Heart left ventricle (tissue), 16 donors: ENCODE data around the gene NSD2. TPM values are rescaled to one million over a fixed set of nuclear protein-coding genes. Genes with fewer than 3 reads are reported as not detected.

Source experiments
- ATAC-seq, 4 donors: fragments of 200-7000 bp; cut with Tn5 transposase; one replicate each; pipeline ENCODE4 v1.9.1; 2020 to 2022; ENCODE audit warnings: moderate library complexity in 4 of 4, mild to moderate bottlenecking in 3 of 4, moderate number of reproducible peaks in 1 of 4
- DNase-seq, 5 donors: peaks; one replicate each; pipeline ENCODE4 v3.0.0-alpha.2; 2020
- H3K27ac ChIP-seq, 12 donors: fragments of 200-600 bp; sonication (generic) in 4 of 12; one replicate each; pipeline versions ENCODE4 v1.5.0 to v1.8.0; 2016 to 2022; ENCODE audit warnings: mild to moderate bottlenecking in 2 of 12
- H3K27me3 ChIP-seq, 9 donors: fragments of 200-600 bp; sonication (generic) in 2 of 9; one replicate each; pipeline versions ENCODE4 v1.5.1 to v1.8.0; 2016 to 2022; ENCODE audit warnings: mild to moderate bottlenecking in 3 of 9
- H3K36me3 ChIP-seq, 9 donors: fragments of 200-600 bp; sonication (generic) in 2 of 9; one replicate each; pipeline versions ENCODE4 v1.5.0 to v1.8.0; 2018 to 2022; ENCODE audit warnings: mild to moderate bottlenecking in 2 of 9
- H3K4me1 ChIP-seq, 12 donors: fragments of 200-600 bp; sonication (generic) in 4 of 12; one replicate each; pipeline versions ENCODE4 v1.5.0 to v1.8.0; 2016 to 2022; ENCODE audit warnings: mild to moderate bottlenecking in 3 of 12
- H3K4me3 ChIP-seq, 12 donors: fragments of 200-600 bp; sonication (generic) in 4 of 12; one replicate each; pipeline versions ENCODE4 v1.5.0 to v1.8.0; 2017 to 2022; ENCODE audit warnings: mild to moderate bottlenecking in 9 of 12, moderate library complexity in 4 of 12
- H3K9me3 ChIP-seq, 12 donors: fragments of 200-600 bp; sonication (generic) in 4 of 12; one replicate each; pipeline versions ENCODE4 v1.5.0 to v1.8.0; 2016 to 2022; ENCODE audit warnings: mild to moderate bottlenecking in 1 of 12
- CTCF ChIP-seq, 12 donors: fragments of 200-600 bp; sonication (generic) in 4 of 12; IDR thresholded peaks; one replicate each; pipeline versions ENCODE4 v1.5.0 to v1.8.0; 2018 to 2022; ENCODE audit warnings: antibody characterized with exemption in 12 of 12, mild to moderate bottlenecking in 5 of 12
- POLR2A ChIP-seq, 2 donors: fragments of 450-650 bp; IDR thresholded peaks; one replicate each; pipeline ENCODE4 v1.6.1; 2017; ENCODE audit warnings: antibody characterized with exemption in 2 of 2, mild to moderate bottlenecking in 2 of 2, moderate library complexity in 2 of 2
- WGBS, 4 donors: extraction: QIAGEN DNeasy Blood & Tissue Kit in 2 of 4; methylation state at CpG; one replicate each; pipeline versions ENCODE4 v1.1.5 to v1.1.7; 2013 to 2018; 5-methylcytosine and 5-hydroxymethylcytosine counted together
- intact Hi-C, 10 donors: fragments of 100-400 bp; cut with DNase I; formaldehyde crosslinking; loops; one replicate each; pipeline versions ENCODE4 v1.11.1 to v1.14.2; 2022
- polyA plus RNA-seq, 2 donors: library from polyadenylated mRNA; stranded (reverse); fragments of 200-250 nt; gene quantifications; one replicate each; pipeline ENCODE4 v1.2.3, GENCODE V29; 2013
- total RNA-seq, 9 donors: library from RNA; depleted of rRNA in 2 of 9; stranded (reverse); fragments of >200 nt in 2 of 9; fragmentation: NEBNext Ultra II Directional in 3 of 9; extraction: Animal tissue kit (Norgen Biotek cat#: 25700) in 3 of 9; gene quantifications; one replicate each; pipeline versions ENCODE4 v1.1.0 to v1.2.4, GENCODE V29; 2016 to 2023
- donor health status: ischemic (EF 13 %, LVEDD 7.1; RV severe dilation, severe dysfunction).
- donor health status: healthy with polysubstance abuse.
- donor health status: DM: no; HTN: yes; CAD: no.
- donor health status: DM: no; HTN: no; CAD: no.
- donor health status: ischemic (EF 25% LVEDD 6.9; RV normal size, moderate dysfunction).
- donor health status: ischemic (EF 25% LVEDD 5.7; RV mildly dilated, moderate dysfunction).
- donor health status: healthy.
- donor health status: DM: yes; HTN: yes; CAD: no.
- donor health status: ischemic (EF 35%, LVEDD 5.7; RV mildly dilated, moderate dysfunction).
- donor health status: nonischemic (EF 11% LVEDD 7.7; RV severe dilation, severe dysfunction).
- donor health status: DM: yes; HTN: yes; CAD: no.
- donor health status: PGD.
- donor health status: ischemic (EF 29% LVEDD 5.4; RV normal size, mild dysfunction).
- donor health status: nonischemic (EF 23%, LVEDD 6.1; RV moderate dilation, normal function).

The NSD2 gene
- total and polyA plus RNA-seq, 11 donors, result 11.4 to 63.3 (median 39.0) TPM

- ATAC-seq (no peak), DNase-seq (no peak)
- TF ChIP-seq POLR2A (IDR thresholded peaks at IDR 0.05) (no peak), CTCF (IDR thresholded peaks at IDR 0.05) (no peak)
- Histone ChIP-seq H3K9me3 (peaks cover 0 to 9% (median 0%) of the 10 kb centered on the region in 12 donors), H3K27ac (no peak overlapping the region), H3K4me1 (no peaks in the 10 kb centered on the region), H3K36me3 (peaks cover 3 to 57% (median 55%) of the 10 kb centered on the region in 9 donors), H3K4me3 (no peak overlapping the region), H3K27me3 (no peaks in the 10 kb centered on the region)
- intact Hi-C loops, result no loop called here
- 93 to 95% (median 94%) methylated on average over 11 of the region's 11 CpGs for WGBS, 4 donors
These were observed 119.9 kb downstream of the NSD2 start for GRCh38 chr4:1991087-1991486.

GRCh38 chr4:1991596-1992434 is 120.6 kb downstream of the NSD2 start:
- no peak overlapping the region for H3K27ac ChIP-seq
- H3K27me3 ChIP-seq, result no peaks in the 10 kb centered on the region
- peak in 2 of 4 donors; percentile 8 to 15 for ATAC-seq
- H3K4me1 ChIP-seq, result no peaks in the 10 kb centered on the region
- H3K36me3 ChIP-seq, result peaks cover 3 to 51% (median 47%) of the 10 kb centered on the region in 9 donors
- intact Hi-C loops, result no loop called here
- peaks cover 0 to 15% (median 2%) of the 10 kb centered on the region in 12 donors for H3K9me3 ChIP-seq
- DNase-seq, result no peak
- TF ChIP-seq CTCF (IDR thresholded peaks at IDR 0.05) (no peak), POLR2A (IDR thresholded peaks at IDR 0.05) (no peak)
- H3K4me3 ChIP-seq, result no peak overlapping the region
- 92 to 95% (median 94%) methylated on average over 36 to 37 of the region's 37 CpGs for WGBS, 4 donors

- ATAC-seq (peak in 3 of 4 donors; percentile 20 to 41 (median 34)), DNase-seq (no peak)
- H3K4me3 ChIP-seq, result peak overlapping the region in 2 of 12 donors; percentile 10 to 24
These were observed 121.4 kb downstream of the NSD2 start for GRCh38 chr4:1992468-1993168.

More at GRCh38 chr4:1992468-1993168, 121.4 kb downstream of the NSD2 start:
- H3K27me3 ChIP-seq, result no peaks in the 10 kb centered on the region
- intact Hi-C loops, result no loop called here
- H3K4me1 ChIP-seq, result no peaks in the 10 kb centered on the region
- no peak for TF ChIP-seq POLR2A (IDR thresholded peaks at IDR 0.05)
- no peak for TF ChIP-seq CTCF (IDR thresholded peaks at IDR 0.05)
- peaks cover 0 to 23% (median 8%) of the 10 kb centered on the region in 12 donors for H3K9me3 ChIP-seq
- WGBS, 4 donors, result 78 to 86% (median 82%) methylated on average over 24 to 45 of the region's 45 CpGs
- H3K36me3 ChIP-seq, result peaks cover 3 to 49% (median 39%) of the 10 kb centered on the region in 9 donors
- H3K27ac ChIP-seq, result no peak overlapping the region
